IMR-90 (cell line): Measurements from ENCODE around the gene CDK13. TPM values are rescaled to one million over a fixed set of nuclear protein-coding genes. Genes with fewer than 3 reads are reported as not detected.
"Not testable (repeated sequence)": the region's sequence is repeated elsewhere in the genome, so short reads cannot be mapped to it uniquely, and the experiment has no call there.

Experiments used
- ATAC-seq: fragments of 200-7000 bp; cut with Tn5 transposase; 2 replicates; pipeline ENCODE4 v1.9.1; 2020; ENCODE audit warnings: low read depth, mild to moderate bottlenecking, moderate library complexity
- BruUV-seq: library from RNA; stranded (reverse); fragments of 400-500 nt; replicated peaks from 2 replicates; lab custom pipeline; 2021; lab: Mats Ljungman, UMichigan
- CTCF ChIA-PET: fragments of 300-600 bp; formaldehyde crosslinking; extraction: SDS; loops from one replicate; lab custom pipeline; 2021; ENCODE audit warnings: antibody characterized with exemption; lab: Yijun Ruan, JAX
- POLR2A ChIA-PET: fragments of 300-600 bp; sonication (Branson Sonifier 250); formaldehyde crosslinking; loops from one replicate; lab custom pipeline; 2022; ENCODE audit warnings: antibody characterized with exemption; ENCODE audit not compliant: unreplicated experiment; lab: Charles Lee
- DNase-seq: peaks from one replicate; pipeline ENCODE4 v3.0.0; 2013
- H2AFZ ChIP-seq: replicated peaks from 2 replicates; pipeline ENCODE3; 2013; ENCODE audit warnings: low read length, mild to moderate bottlenecking; ENCODE audit not compliant: poor library complexity
- H2AK5ac ChIP-seq: 2 replicates; pipeline ENCODE4 v1.6.1; 2013; ENCODE audit warnings: low read depth, low read length, inconsistent platforms
- H2AK9ac ChIP-seq: replicated peaks from 2 replicates; pipeline ENCODE3; 2013; ENCODE audit warnings: mild to moderate bottlenecking, low read depth, low read length, moderate library complexity; ENCODE audit not compliant: poor library complexity
- H2BK120ac ChIP-seq: 2 replicates; pipeline ENCODE4 v1.6.1; 2013; ENCODE audit warnings: low read depth, low read length, inconsistent platforms
- H2BK15ac ChIP-seq: 3 replicates; pipeline ENCODE4 v1.6.1; 2013; ENCODE audit warnings: low read depth, low read length, inconsistent platforms
- H2BK20ac ChIP-seq: 2 replicates; pipeline ENCODE4 v1.6.1; 2013; ENCODE audit warnings: low read depth, mild to moderate bottlenecking, inconsistent platforms, low read length, moderate library complexity
- H2BK5ac ChIP-seq: 2 replicates; pipeline ENCODE4 v1.6.1; 2013; ENCODE audit warnings: mild to moderate bottlenecking, low read depth, low read length, inconsistent platforms; ENCODE audit not compliant: poor library complexity, severe bottlenecking
- H3K14ac ChIP-seq: replicated peaks from 2 replicates; pipeline ENCODE4 v1.6.1; 2013; ENCODE audit warnings: low read depth, low read length, inconsistent platforms
- H3K18ac ChIP-seq: 2 replicates; pipeline ENCODE4 v1.6.1; 2013; ENCODE audit warnings: low read depth, low read length, control low read depth
- H3K23ac ChIP-seq: 2 replicates; pipeline ENCODE4 v1.6.1; 2013; ENCODE audit warnings: low read depth, low read length, inconsistent platforms
- H3K27ac ChIP-seq: 2 replicates; pipeline ENCODE4 v1.5.1; 2013; ENCODE audit warnings: mild to moderate bottlenecking, control low read depth, low read length; ENCODE audit not compliant: insufficient read depth
- H3K27me3 ChIP-seq: 2 replicates; pipeline ENCODE4 v1.6.1; 2013; ENCODE audit warnings: low read length; ENCODE audit not compliant: control insufficient read depth, insufficient read depth
- H3K36me3 ChIP-seq: 2 replicates; pipeline ENCODE4 v1.6.1; 2013; ENCODE audit warnings: low read length, mixed read lengths; ENCODE audit not compliant: control insufficient read depth, insufficient read depth
- H3K4ac ChIP-seq: 2 replicates; pipeline ENCODE4 v1.6.1; 2013; ENCODE audit warnings: low read depth, low read length, inconsistent platforms
- H3K4me1 ChIP-seq: 2 replicates; pipeline ENCODE4 v1.6.1; 2013; ENCODE audit warnings: low read length, mixed read lengths; ENCODE audit not compliant: control insufficient read depth, insufficient read depth
- H3K4me2 ChIP-seq: 2 replicates; pipeline ENCODE4 v1.6.1; 2013; ENCODE audit warnings: low read depth, mild to moderate bottlenecking, control low read depth, low read length, moderate library complexity
- H3K4me3 ChIP-seq: 2 replicates; pipeline ENCODE4 v1.5.1; 2013; ENCODE audit warnings: low read depth, mild to moderate bottlenecking, control low read depth, low read length, moderate library complexity; ENCODE audit not compliant: insufficient read depth
- H3K56ac ChIP-seq: 2 replicates; pipeline ENCODE4 v1.6.1; 2013; ENCODE audit warnings: low read length, inconsistent platforms; ENCODE audit not compliant: insufficient read depth; ENCODE audit errors: extremely low read depth
- H3K79me1 ChIP-seq, 2 experiments: 2 replicates each; pipeline ENCODE4 v1.6.1; 2013; ENCODE audit warnings: low read length in 2 of 2, inconsistent platforms in 1 of 2, low read depth in 1 of 2
- H3K9ac ChIP-seq: 2 replicates; pipeline ENCODE4 v1.6.1; 2013; ENCODE audit warnings: low read depth, low read length, control low read depth
- H3K9me1 ChIP-seq: 2 replicates; pipeline ENCODE4 v1.6.1; 2013; ENCODE audit warnings: low read length, inconsistent platforms; ENCODE audit not compliant: insufficient read depth
- H3K9me3 ChIP-seq: 2 replicates; pipeline ENCODE4 v1.6.1; 2013; ENCODE audit warnings: low read length; ENCODE audit not compliant: control insufficient read depth, insufficient read depth
- H4K20me1 ChIP-seq: 2 replicates; pipeline ENCODE4 v1.6.1; 2013; ENCODE audit warnings: low read length, inconsistent platforms; ENCODE audit not compliant: insufficient read depth
- H4K5ac ChIP-seq: 2 replicates; pipeline ENCODE4 v1.6.1; 2013; ENCODE audit warnings: mild to moderate bottlenecking, low read depth, low read length, control low read depth
- H4K8ac ChIP-seq, 2 experiments: 2 replicates each; pipeline ENCODE4 v1.6.1; 2013; ENCODE audit warnings: low read depth in 2 of 2, low read length in 2 of 2, control low read depth in 1 of 2, inconsistent platforms in 1 of 2
- H4K91ac ChIP-seq: 2 replicates; pipeline ENCODE4 v1.6.1; 2013; ENCODE audit warnings: low read depth, low read length, inconsistent platforms; ENCODE audit not compliant: insufficient read depth
- WGBS, 2 experiments: methylation state at CpG; one replicate each; pipeline versions ENCODE4 v1.1.5 to v1.1.7; 2013; ENCODE audit warnings: missing lambda C conversion rate in 2 of 2; ENCODE audit not compliant: insufficient read length in 1 of 2; ENCODE audit errors: extremely low coverage in 2 of 2; 5-methylcytosine and 5-hydroxymethylcytosine counted together
- dilution Hi-C: fragments of 300-500 bp; cut with HindIII; formaldehyde crosslinking; loops from one replicate; pipeline ENCODE4 v1.14.3; 2018; ENCODE audit warnings: low sequenced_read_pairs; ENCODE audit not compliant: unreplicated experiment
- in situ Hi-C: fragments of 300-500 bp; cut with MboI; formaldehyde crosslinking; loops from 3 replicates; pipeline ENCODE4 v1.14.3; 2019; ENCODE audit warnings: low sequenced_read_pairs, inconsistent platforms, mixed read lengths
- intact Hi-C: fragments of 100-400 bp; cut with micrococcal nuclease; formaldehyde crosslinking; loops from 2 replicates; pipeline ENCODE4 v1.10.0; 2022
- polyA plus RNA-seq, 3 experiments: library from polyadenylated mRNA; depleted of rRNA; stranded (reverse); fragments of >200 nt; gene quantifications; 2 replicates each; pipeline ENCODE4 v1.2.3, GENCODE V29; 2012; ENCODE audit warnings: low replicate concordance in 1 of 3
- total RNA-seq: library from RNA; depleted of rRNA; stranded (reverse); fragments of >200 nt; gene quantifications from 2 replicates; pipeline ENCODE4 v1.2.3, GENCODE V29; 2012

The CDK13 gene
- total and polyA plus RNA-seq, 2 of the 4 experiments (the other 2 are of a cell fraction) = 20.1 to 50.4 TPM

DNA sequence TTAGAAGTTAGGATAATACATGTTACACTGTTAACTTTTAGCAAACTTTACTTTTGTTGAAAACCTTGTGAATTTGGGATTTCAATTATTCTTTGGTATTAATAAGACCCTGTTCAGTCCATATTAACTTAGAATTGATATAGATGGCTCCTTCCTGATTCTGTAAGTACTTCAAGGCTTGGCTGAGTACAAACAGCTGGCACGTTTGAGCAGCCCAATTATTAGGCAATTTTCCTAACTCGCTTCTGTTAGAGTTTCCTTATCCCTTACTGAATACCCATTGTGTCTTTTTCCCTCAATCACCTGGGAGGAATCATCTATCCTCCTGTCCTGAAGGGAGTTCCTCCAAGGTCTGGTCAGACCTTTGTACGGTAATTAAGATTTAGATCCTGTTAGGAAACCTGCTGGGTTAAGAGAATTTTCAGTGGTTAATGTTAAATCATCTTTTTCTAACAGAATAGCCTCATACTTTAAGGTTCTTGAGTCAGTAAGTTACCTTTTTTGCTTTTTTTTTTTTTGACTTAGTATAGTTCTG lies 195.6 kb downstream of the CDK13 start:
- WGBS, 2 experiments = no CpG with 5 or more reads among the region's 3 CpGs

More for the DNA sequence above, 195.6 kb downstream of the CDK13 start:
- intact Hi-C loops, DNase-seq, H3K27me3 ChIP-seq, H4K8ac ChIP-seq, H3K36me3 ChIP-seq, H3K4me1 ChIP-seq, ATAC-seq, H3K4me3 ChIP-seq, H2AK9ac ChIP-seq, H4K20me1 ChIP-seq, H3K9me3 ChIP-seq, H3K4me2 ChIP-seq, H2BK5ac ChIP-seq, H3K56ac ChIP-seq, H2BK15ac ChIP-seq, H3K27ac ChIP-seq, H4K91ac ChIP-seq, in situ Hi-C loops, H3K9me1 ChIP-seq, H4K5ac ChIP-seq, dilution Hi-C loops, H3K14ac ChIP-seq, H3K9ac ChIP-seq, H2BK120ac ChIP-seq, H2BK20ac ChIP-seq, H3K4ac ChIP-seq, H3K79me1 ChIP-seq, H2AFZ ChIP-seq, BruUV-seq, H3K23ac ChIP-seq, H2AK5ac ChIP-seq, POLR2A ChIA-PET: not testable (repeated sequence)
- H3K18ac ChIP-seq = 0 out of 2 replicates have a peak overlapping the region, but pooled peaks have one; percentile 47
- CTCF ChIA-PET = interaction anchor here (0.6 kb wide), 1 partner anchor 17 kb away, joined by 4 read pairs; no protein-coding TSS in a partner anchor
